Neuronal stem cell (in vitro differentiated cells): ENCODE data around the gene ABCA12.

Experiments used
- DNase-seq: peaks from one replicate; pipeline ENCODE4 v3.0.0-alpha.2; 2013; ENCODE audit warnings: low spot score
- H2AFZ ChIP-seq: one replicate; pipeline ENCODE4 v1.6.1; 2013; ENCODE audit warnings: mild to moderate bottlenecking, low read length, inconsistent platforms
- H2AK5ac ChIP-seq: 2 replicates; pipeline ENCODE4 v1.6.1; 2013; ENCODE audit warnings: low read depth, mild to moderate bottlenecking, inconsistent platforms, low read length, moderate library complexity, mixed read lengths
- H2BK120ac ChIP-seq: 2 replicates; pipeline ENCODE4 v1.6.1; 2013; ENCODE audit warnings: low read depth, mild to moderate bottlenecking, inconsistent platforms, low read length, moderate library complexity, mixed read lengths
- H2BK12ac ChIP-seq: one replicate; pipeline ENCODE4 v1.6.1; 2013; ENCODE audit warnings: low read length, inconsistent platforms
- H2BK15ac ChIP-seq: 2 replicates; pipeline ENCODE4 v1.6.1; 2013; ENCODE audit warnings: mild to moderate bottlenecking, low read length, inconsistent platforms, mixed read lengths
- H2BK5ac ChIP-seq: one replicate; pipeline ENCODE4 v1.6.1; 2013; ENCODE audit warnings: inconsistent platforms, mild to moderate bottlenecking, low read length, moderate library complexity
- H3K14ac ChIP-seq: one replicate; pipeline ENCODE4 v1.6.1; 2013; ENCODE audit warnings: low read length, inconsistent platforms
- H3K18ac ChIP-seq: 2 replicates; pipeline ENCODE4 v1.6.1; 2013; ENCODE audit warnings: low read length, inconsistent platforms
- H3K23ac ChIP-seq: 2 replicates; pipeline ENCODE4 v1.6.1; 2013; ENCODE audit warnings: low read depth, mild to moderate bottlenecking, mixed read lengths, low read length, inconsistent platforms; ENCODE audit not compliant: poor library complexity
- H3K27ac ChIP-seq: replicated peaks from 3 replicates; pipeline ENCODE4 v1.5.1; 2013; ENCODE audit warnings: low read length, inconsistent platforms
- H3K27me3 ChIP-seq, 3 experiments: 2 replicates each; pipeline ENCODE4 v1.6.1; 2013; ENCODE audit warnings: low read length in 3 of 3, mild to moderate bottlenecking in 2 of 3, inconsistent platforms in 1 of 3, low read depth in 1 of 3, mixed read lengths in 1 of 3, moderate library complexity in 1 of 3; ENCODE audit not compliant: control insufficient read depth in 3 of 3, insufficient read depth in 3 of 3
- H3K36me3 ChIP-seq, 2 donors: replicated peaks in 1 of 2; 2 replicates each; pipeline ENCODE4 v1.6.1; 2013; ENCODE audit warnings: low read length in 2 of 2; ENCODE audit not compliant: control insufficient read depth in 2 of 2, insufficient read depth in 2 of 2
- H3K4ac ChIP-seq: 2 replicates; pipeline ENCODE4 v1.6.1; 2013; ENCODE audit warnings: inconsistent platforms, mild to moderate bottlenecking, low read length, moderate library complexity
- H3K4me1 ChIP-seq, 2 donors: 1 replicate in 1 of 2; 2 replicates in 1 of 2; pipeline ENCODE4 v1.6.1; 2013; ENCODE audit warnings: low read length in 2 of 2, low read depth in 1 of 2; ENCODE audit not compliant: control insufficient read depth in 2 of 2, insufficient read depth in 1 of 2
- H3K4me2 ChIP-seq: one replicate; pipeline ENCODE4 v1.6.1; 2013; ENCODE audit warnings: mild to moderate bottlenecking, low read length, inconsistent platforms; ENCODE audit not compliant: insufficient read depth, poor library complexity, severe bottlenecking
- H3K4me3 ChIP-seq, 2 donors: 2 replicates each; pipeline ENCODE4 v1.5.1; 2013; ENCODE audit warnings: low read length in 2 of 2, mild to moderate bottlenecking in 2 of 2, inconsistent platforms in 1 of 2, moderate library complexity in 1 of 2
- H3K79me1 ChIP-seq: one replicate; pipeline ENCODE4 v1.6.1; 2013; ENCODE audit warnings: low read depth, mild to moderate bottlenecking, inconsistent platforms, low read length, moderate library complexity
- H3K9ac ChIP-seq: one replicate; pipeline ENCODE4 v1.6.1; 2013; ENCODE audit warnings: mild to moderate bottlenecking, low read depth, low read length, inconsistent platforms; ENCODE audit not compliant: poor library complexity
- H3K9me3 ChIP-seq, 2 donors: replicated peaks in 1 of 2; 2 replicates each; pipeline versions ENCODE3 to v1.6.1; 2013; ENCODE audit warnings: low read length in 2 of 2, mild to moderate bottlenecking in 2 of 2, inconsistent platforms in 1 of 2, low read depth in 1 of 2, mixed read lengths in 1 of 2, moderate library complexity in 1 of 2; ENCODE audit not compliant: control insufficient read depth in 2 of 2, insufficient read depth in 1 of 2
- H4K8ac ChIP-seq: one replicate; pipeline ENCODE4 v1.6.1; 2013; ENCODE audit warnings: low read depth, mild to moderate bottlenecking, inconsistent platforms, low read length, moderate library complexity
- H4K91ac ChIP-seq: one replicate; pipeline ENCODE4 v1.6.1; 2013; ENCODE audit warnings: low read length, low read depth, mild to moderate bottlenecking, inconsistent platforms; ENCODE audit not compliant: poor library complexity
- WGBS, 2 donors: extraction: QIAGEN DNeasy Blood & Tissue Kit; methylation state at CpG; one replicate each; pipeline ENCODE4 v1.1.7; 2013; ENCODE audit warnings: missing lambda C conversion rate in 2 of 2, mixed read lengths in 1 of 2; ENCODE audit not compliant: insufficient read length in 2 of 2, insufficient replicate concordance in 1 of 2; ENCODE audit errors: extremely low coverage in 2 of 2; 5-methylcytosine and 5-hydroxymethylcytosine counted together

Gene ABCA12

GRCh38 chr2:215002500-215002899, 135.9 kb downstream of the ABCA12 start:
- Histone ChIP-seq H3K4me3 (no peak overlapping the region), H3K9me3 (no peaks in the 10 kb centered on the region), H3K36me3 (no peaks in the 10 kb centered on the region), H3K4ac (no peak overlapping the region), H2BK120ac (no peak overlapping the region), H2BK12ac (no peak overlapping the region), H3K23ac (no peak overlapping the region), H3K79me1 (no peaks in the 10 kb centered on the region), H2AFZ (peak overlapping the region; percentile 54), H3K18ac (no peak overlapping the region), H2BK5ac (no peak overlapping the region), H3K27ac (no peak overlapping the region), H3K9ac (no peak overlapping the region), H3K27me3 (no peaks in the 10 kb centered on the region), H3K4me2 (no peak overlapping the region), H3K4me1 (peaks cover 3 to 9% of the 10 kb centered on the region in 2 donors), H2AK5ac (no peak overlapping the region), H4K8ac (no peak overlapping the region), H4K91ac (no peak overlapping the region), H3K14ac (no peak overlapping the region), H2BK15ac (no peak overlapping the region)
- WGBS, 2 donors, result no CpG with 5 or more reads among the region's 5 CpGs
- DNase-seq, result peak; percentile 27

- H3K14ac ChIP-seq, result no peak overlapping the region
- no peak overlapping the region for H2AK5ac ChIP-seq
- no peak for DNase-seq
- no peak overlapping the region for H2AFZ ChIP-seq
- H3K4ac ChIP-seq, result no peak overlapping the region
- H3K4me1 ChIP-seq, result peaks cover 3 to 9% of the 10 kb centered on the region in 2 donors
- H3K18ac ChIP-seq, result no peak overlapping the region
- no peaks in the 10 kb centered on the region for H3K36me3 ChIP-seq
- H2BK120ac ChIP-seq, result no peak overlapping the region
- no peak overlapping the region for H3K4me2 ChIP-seq
- H2BK15ac ChIP-seq, result no peak overlapping the region
- H3K79me1 ChIP-seq, result no peaks in the 10 kb centered on the region
- no CpG with 5 or more reads among the region's 3 CpGs for WGBS, 2 donors
- no peak overlapping the region for H3K23ac ChIP-seq
- no peak overlapping the region for H2BK5ac ChIP-seq
- no peak overlapping the region for H3K9ac ChIP-seq
- no peaks in the 10 kb centered on the region for H3K27me3 ChIP-seq
- no peak overlapping the region for H2BK12ac ChIP-seq
- H3K27ac ChIP-seq, result no peak overlapping the region
- no peaks in the 10 kb centered on the region for H3K9me3 ChIP-seq
- H4K91ac ChIP-seq, result no peak overlapping the region
- no peak overlapping the region for H3K4me3 ChIP-seq
- H4K8ac ChIP-seq, result no peak overlapping the region
Measured at GRCh38 chr2:215000721-215001120, 137.7 kb downstream of the ABCA12 start.

- H3K4me2 ChIP-seq, result no peak overlapping the region
- H2BK15ac ChIP-seq, result no peak overlapping the region
- no peak overlapping the region for H3K4me3 ChIP-seq
- H2AK5ac ChIP-seq, result no peak overlapping the region
- H2AFZ ChIP-seq, result no peak overlapping the region
- no peak overlapping the region for H3K18ac ChIP-seq
- H3K4ac ChIP-seq, result no peak overlapping the region
- H3K9me3 ChIP-seq, result no peaks in the 10 kb centered on the region
- no peak overlapping the region for H3K23ac ChIP-seq
- no peaks in the 10 kb centered on the region for H3K36me3 ChIP-seq
- H2BK120ac ChIP-seq, result no peak overlapping the region
- no peak overlapping the region for H3K14ac ChIP-seq
- H3K4me1 ChIP-seq, result no peaks in the 10 kb centered on the region
- no peak overlapping the region for H4K8ac ChIP-seq
- H2BK5ac ChIP-seq, result no peak overlapping the region
- H4K91ac ChIP-seq, result no peak overlapping the region
- no peaks in the 10 kb centered on the region for H3K27me3 ChIP-seq
- H2BK12ac ChIP-seq, result no peak overlapping the region
- no CpG with 5 or more reads among the region's 4 CpGs for WGBS, 2 donors
- no peak for DNase-seq
- no peaks in the 10 kb centered on the region for H3K79me1 ChIP-seq
- H3K27ac ChIP-seq, result no peak overlapping the region
- no peak overlapping the region for H3K9ac ChIP-seq
Measured at GRCh38 chr2:214995926-214996670, 142.3 kb downstream of the ABCA12 start.

GRCh38 chr2:214995409-214995808, 143.0 kb downstream of the ABCA12 start:
- H2AK5ac ChIP-seq, result no peak overlapping the region
- H3K36me3 ChIP-seq, result no peaks in the 10 kb centered on the region

More at GRCh38 chr2:214995409-214995808, 143.0 kb downstream of the ABCA12 start:
- Histone ChIP-seq H2BK12ac (no peak overlapping the region), H3K4ac (no peak overlapping the region), H3K9ac (no peak overlapping the region), H3K4me3 (no peak overlapping the region), H3K27ac (no peak overlapping the region), H3K14ac (no peak overlapping the region), H4K91ac (no peak overlapping the region), H2AFZ (no peak overlapping the region), H4K8ac (no peak overlapping the region), H2BK15ac (no peak overlapping the region), H3K9me3 (no peaks in the 10 kb centered on the region), H2BK120ac (no peak overlapping the region), H3K4me2 (no peak overlapping the region), H3K18ac (no peak overlapping the region), H3K27me3 (no peaks in the 10 kb centered on the region), H3K4me1 (no peaks in the 10 kb centered on the region), H3K79me1 (no peaks in the 10 kb centered on the region), H3K23ac (no peak overlapping the region), H2BK5ac (no peak overlapping the region)
- WGBS, 2 donors, result no CpG with 5 or more reads among the region's 4 CpGs
- DNase-seq, result no peak
